Fibroblast of gingiva (primary cell): ENCODE measurements around the gene SLC17A9.

ENCODE experiments used
- DNase-seq: peaks from one replicate; pipeline ENCODE4 v3.0.0-alpha.2; 2011; ENCODE audit warnings: low read depth

SLC17A9 gene

GRCh38 chr20:62952373-62952967, at the start of gene SLC17A9:
Gene SLC17A9, plus strand, starts transcription at chr20:62952709. Its CDS starts 122 bp downstream, at chr20:62952831.
- DNase-seq = peak; percentile 80

- no peak for DNase-seq
Measured at GRCh38 chr20:62902926-62903615, 49.4 kb upstream of the SLC17A9 start.

- DNase-seq = no peak
Measured at GRCh38 chr20:62905536-62906117, 46.9 kb upstream of the SLC17A9 start.

GRCh38 chr20:62906209-62906608, 46.3 kb upstream of the SLC17A9 start:
- no peak for DNase-seq

- no peak for DNase-seq
Measured at GRCh38 chr20:62906647-62907375, 45.7 kb upstream of the SLC17A9 start.

- DNase-seq = no peak
Measured at GRCh38 chr20:62907384-62908317, 44.9 kb upstream of the SLC17A9 start.

- no peak for DNase-seq
Measured at GRCh38 chr20:62908971-62909791, 43.3 kb upstream of the SLC17A9 start.

GRCh38 chr20:62910217-62910766, 42.2 kb upstream of the SLC17A9 start:
- DNase-seq = no peak

- DNase-seq = no peak
Measured at GRCh38 chr20:62910777-62911497, 41.6 kb upstream of the SLC17A9 start.

GRCh38 chr20:62911701-62912280, 40.7 kb upstream of the SLC17A9 start:
- no peak for DNase-seq

- DNase-seq = no peak
Measured at GRCh38 chr20:62913043-62913630, 39.4 kb upstream of the SLC17A9 start.

GRCh38 chr20:62914436-62914835, 38.1 kb upstream of the SLC17A9 start:
- no peak for DNase-seq

- DNase-seq = peak; percentile 52
Measured at GRCh38 chr20:62914970-62915457, 37.5 kb upstream of the SLC17A9 start.

- no peak for DNase-seq
Measured at GRCh38 chr20:62916703-62917476, 35.6 kb upstream of the SLC17A9 start.

- DNase-seq = no peak
Measured at GRCh38 chr20:62917720-62918119, 34.8 kb upstream of the SLC17A9 start.

- no peak for DNase-seq
Measured at GRCh38 chr20:62918147-62918546, 34.4 kb upstream of the SLC17A9 start.

GRCh38 chr20:62918831-62919230, 33.7 kb upstream of the SLC17A9 start:
- no peak for DNase-seq

GRCh38 chr20:62920039-62920645, 32.4 kb upstream of the SLC17A9 start:
- no peak for DNase-seq
